Neural cell (in vitro differentiated cells): ENCODE measurements around the gene PMEPA1. TPM values are rescaled to one million over a fixed set of nuclear protein-coding genes. Genes with fewer than 3 reads are reported as not detected.

Experiments used
- H2AFZ ChIP-seq: fragments of 200-600, 300-800 bp; sonication (generic), shearing (Covaris generic); 2 replicates; pipeline ENCODE4 v1.6.0; 2014; ENCODE audit warnings: low read depth, mild to moderate bottlenecking, antibody characterized with exemption, low read length, moderate library complexity
- H3F3A ChIP-seq: fragments of 200-600 bp; shearing (Covaris generic); 2 replicates; pipeline ENCODE4 v1.6.1; 2016; ENCODE audit warnings: mild to moderate bottlenecking, moderate library complexity, mixed read lengths, antibody characterized with exemption, low read length; ENCODE audit not compliant: insufficient read depth, poor library complexity, severe bottlenecking
- H3K27ac ChIP-seq: fragments of 200-600, 300-800 bp; sonication (generic), shearing (Covaris generic); 2 replicates; pipeline ENCODE4 v1.5.1; 2014; ENCODE audit warnings: mild to moderate bottlenecking, low read length, moderate library complexity
- H3K27me3 ChIP-seq: fragments of 300-800, 200-600 bp; sonication (generic), shearing (Covaris generic); 2 replicates; pipeline ENCODE4 v1.6.0; 2014; ENCODE audit warnings: mild to moderate bottlenecking, low read depth, low read length, moderate library complexity; ENCODE audit not compliant: insufficient read depth
- H3K36me3 ChIP-seq: fragments of 300-800, 200-600 bp; sonication (generic), shearing (Covaris generic); 2 replicates; pipeline ENCODE4 v1.5.1; 2014; ENCODE audit warnings: mild to moderate bottlenecking, antibody characterized with exemption, low read length, moderate library complexity; ENCODE audit not compliant: insufficient read depth
- H3K4me2 ChIP-seq: fragments of 300-800, 200-600 bp; sonication (generic), shearing (Covaris generic); 2 replicates; pipeline ENCODE4 v1.6.0; 2014; ENCODE audit warnings: mild to moderate bottlenecking, low read length
- H3K4me3 ChIP-seq: fragments of 300-800, 200-600 bp; sonication (generic), shearing (Covaris generic); 2 replicates; pipeline ENCODE4 v1.5.1; 2014; ENCODE audit warnings: mild to moderate bottlenecking, low read length, moderate library complexity
- H3K79me2 ChIP-seq: fragments of 200-600 bp; shearing (Covaris generic); replicated peaks from 2 replicates; pipeline ENCODE4 v1.6.0; 2014; ENCODE audit warnings: mild to moderate bottlenecking, low read length, moderate library complexity; ENCODE audit not compliant: insufficient read depth
- H3K9ac ChIP-seq: fragments of 300-800, 200-600 bp; sonication (generic), shearing (Covaris generic); 2 replicates; pipeline ENCODE4 v1.6.1; 2016; ENCODE audit warnings: mild to moderate bottlenecking, low read length, mixed read lengths
- H3K9me2 ChIP-seq: fragments of 200-600 bp; shearing (Covaris generic); 2 replicates; pipeline ENCODE4 v1.6.1; 2016; ENCODE audit warnings: mild to moderate bottlenecking, low read length, mixed read lengths; ENCODE audit not compliant: insufficient read depth
- H3K9me3 ChIP-seq: fragments of 200-600, 300-800 bp; sonication (generic), shearing (Covaris generic); 2 replicates; pipeline ENCODE4 v1.6.1; 2016; ENCODE audit warnings: mild to moderate bottlenecking, mixed run types, low read length, moderate library complexity, mixed read lengths
- H4K20me1 ChIP-seq: fragments of 200-600 bp; shearing (Covaris generic); 2 replicates; pipeline ENCODE4 v1.6.1; 2016; ENCODE audit warnings: mild to moderate bottlenecking, mixed run types; ENCODE audit not compliant: insufficient read depth
- EP300 ChIP-seq: fragments of 450-650 bp; conservative IDR thresholded peaks from 2 replicates; pipeline ENCODE4 v1.6.1; 2014; ENCODE audit warnings: antibody characterized with exemption, mild to moderate bottlenecking, moderate library complexity; ENCODE audit not compliant: poor library complexity, severe bottlenecking
- EZH2 ChIP-seq: fragments of 200-600, 300-800 bp; shearing (Covaris generic), sonication (generic); IDR thresholded peaks from 2 replicates; pipeline ENCODE4 v1.6.1; 2014; ENCODE audit warnings: antibody characterized with exemption, low read length, borderline replicate concordance, mild to moderate bottlenecking; ENCODE audit not compliant: insufficient read depth, poor library complexity, severe bottlenecking
- MXI1 ChIP-seq: fragments of 450-650 bp; conservative IDR thresholded peaks from 2 replicates; pipeline ENCODE4 v1.6.1; 2014; ENCODE audit warnings: antibody characterized with exemption, mild to moderate bottlenecking; ENCODE audit not compliant: poor library complexity, severe bottlenecking
- POLR2AphosphoS5 ChIP-seq: IDR thresholded peaks from 2 replicates; pipeline ENCODE4 v1.6.1; 2012
- RAD21 ChIP-seq: fragments of 450-650 bp; conservative IDR thresholded peaks from 2 replicates; pipeline ENCODE4 v1.6.1; 2014; ENCODE audit warnings: antibody characterized with exemption, mild to moderate bottlenecking, moderate library complexity
- SMC3 ChIP-seq: fragments of 450-650 bp; conservative IDR thresholded peaks from 2 replicates; pipeline ENCODE4 v1.6.1; 2014; ENCODE audit warnings: antibody characterized with exemption, mild to moderate bottlenecking, moderate library complexity; ENCODE audit not compliant: poor library complexity
- TAF1 ChIP-seq: IDR thresholded peaks from 2 replicates; pipeline ENCODE4 v1.6.1; 2012; ENCODE audit warnings: low read depth
- polyA plus RNA-seq: library from polyadenylated mRNA; depleted of rRNA; stranded (reverse); fragments of >200 nt; gene quantifications from 2 replicates; pipeline ENCODE4 v1.2.3, GENCODE V29; 2014
- TF ChIP-seq, protein P1 (sequence below): fragments of 450-650 bp; IDR thresholded peaks from 2 replicates; pipeline ENCODE4 v1.5.1; 2014; ENCODE audit warnings: antibody characterized with exemption, mild to moderate bottlenecking, moderate library complexity; ENCODE audit not compliant: poor library complexity, severe bottlenecking
- TF ChIP-seq, protein P2 (sequence below): IDR thresholded peaks from 2 replicates; pipeline ENCODE4 v1.6.1; 2012; ENCODE audit warnings: borderline replicate concordance

Gene PMEPA1
- polyA plus RNA-seq, 1 donor from 2014 or later = 5.0 TPM

DNA sequence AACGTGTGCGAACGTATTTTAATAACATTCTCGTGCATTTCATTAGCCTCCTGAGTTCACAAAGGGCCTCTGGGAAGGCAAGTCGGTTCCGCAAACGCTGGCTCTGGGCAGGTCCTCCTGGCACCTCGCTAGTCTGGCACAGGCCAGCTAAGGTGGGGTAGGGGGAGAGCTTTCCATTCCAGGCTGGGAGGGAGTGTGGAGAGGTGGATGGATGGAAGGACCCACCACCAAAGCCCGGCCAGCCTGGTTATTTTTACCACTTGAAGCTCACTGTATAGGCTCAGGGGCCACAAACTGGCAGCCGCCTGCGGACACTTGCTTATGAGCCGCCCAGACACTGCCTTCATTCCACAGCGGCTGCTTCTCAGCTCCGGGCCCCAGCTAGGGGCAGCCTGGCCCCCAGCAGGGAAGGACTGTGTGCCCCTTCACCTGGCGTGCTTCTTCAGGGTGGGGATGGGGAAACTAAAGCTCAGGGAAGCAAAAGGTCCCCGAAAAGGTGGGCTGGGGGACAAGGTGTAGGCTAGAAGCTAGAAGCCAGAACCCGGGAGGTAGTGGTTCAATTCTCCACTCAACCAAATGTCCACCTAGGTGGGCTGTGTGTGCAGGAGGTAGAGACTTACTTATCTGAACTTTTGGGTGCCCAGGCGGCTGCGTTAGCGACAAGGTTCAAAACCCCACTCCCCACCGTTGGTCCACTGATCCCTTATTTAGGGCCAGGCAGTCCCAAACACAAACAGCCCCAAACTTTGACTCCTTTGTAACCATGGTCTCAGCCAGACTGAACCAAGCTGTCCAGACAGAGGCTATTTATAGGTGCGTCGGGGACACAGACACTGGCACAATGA is 1.7 kb downstream of the PMEPA1 start:
- no peak overlapping the region for H3K27ac ChIP-seq

DNA sequence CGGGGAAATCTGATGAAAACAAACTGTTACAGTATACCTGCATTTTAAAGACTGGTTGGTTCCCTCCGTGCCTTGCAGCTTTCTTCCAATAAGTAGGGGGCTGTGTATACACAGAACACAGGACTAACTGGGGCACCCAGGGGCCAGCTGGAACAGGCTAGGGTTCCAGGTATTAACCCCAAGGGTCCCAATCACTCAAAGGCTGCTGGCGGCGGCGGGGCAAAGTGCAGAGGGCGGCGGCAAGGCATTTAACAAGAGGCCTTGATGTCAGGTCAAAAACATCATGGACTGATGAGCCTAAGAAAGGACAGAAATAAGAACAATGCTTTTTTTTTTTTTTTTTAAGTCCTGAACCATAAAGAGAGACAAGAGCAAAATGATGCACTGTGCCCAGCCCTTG is 2.5 kb downstream of the PMEPA1 start:
- H3K27ac ChIP-seq = no peak overlapping the region
- H3K4me3 ChIP-seq = peak overlapping the region; percentile 73
- H2AFZ ChIP-seq = no peak overlapping the region
- H3K9me3 ChIP-seq = no peaks in the 10 kb centered on the region
- no peak overlapping the region for H3K4me2 ChIP-seq
- TF ChIP-seq TAF1 (no peak), SMC3 (no peak), EP300 (no peak), MXI1 (no peak), POLR2AphosphoS5 (no peak), EZH2 (no peak), RAD21 (no peak)
- TF ChIP-seq, protein P1, sequence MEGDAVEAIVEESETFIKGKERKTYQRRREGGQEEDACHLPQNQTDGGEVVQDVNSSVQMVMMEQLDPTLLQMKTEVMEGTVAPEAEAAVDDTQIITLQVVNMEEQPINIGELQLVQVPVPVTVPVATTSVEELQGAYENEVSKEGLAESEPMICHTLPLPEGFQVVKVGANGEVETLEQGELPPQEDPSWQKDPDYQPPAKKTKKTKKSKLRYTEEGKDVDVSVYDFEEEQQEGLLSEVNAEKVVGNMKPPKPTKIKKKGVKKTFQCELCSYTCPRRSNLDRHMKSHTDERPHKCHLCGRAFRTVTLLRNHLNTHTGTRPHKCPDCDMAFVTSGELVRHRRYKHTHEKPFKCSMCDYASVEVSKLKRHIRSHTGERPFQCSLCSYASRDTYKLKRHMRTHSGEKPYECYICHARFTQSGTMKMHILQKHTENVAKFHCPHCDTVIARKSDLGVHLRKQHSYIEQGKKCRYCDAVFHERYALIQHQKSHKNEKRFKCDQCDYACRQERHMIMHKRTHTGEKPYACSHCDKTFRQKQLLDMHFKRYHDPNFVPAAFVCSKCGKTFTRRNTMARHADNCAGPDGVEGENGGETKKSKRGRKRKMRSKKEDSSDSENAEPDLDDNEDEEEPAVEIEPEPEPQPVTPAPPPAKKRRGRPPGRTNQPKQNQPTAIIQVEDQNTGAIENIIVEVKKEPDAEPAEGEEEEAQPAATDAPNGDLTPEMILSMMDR = no peak
- TF ChIP-seq, protein P2, sequence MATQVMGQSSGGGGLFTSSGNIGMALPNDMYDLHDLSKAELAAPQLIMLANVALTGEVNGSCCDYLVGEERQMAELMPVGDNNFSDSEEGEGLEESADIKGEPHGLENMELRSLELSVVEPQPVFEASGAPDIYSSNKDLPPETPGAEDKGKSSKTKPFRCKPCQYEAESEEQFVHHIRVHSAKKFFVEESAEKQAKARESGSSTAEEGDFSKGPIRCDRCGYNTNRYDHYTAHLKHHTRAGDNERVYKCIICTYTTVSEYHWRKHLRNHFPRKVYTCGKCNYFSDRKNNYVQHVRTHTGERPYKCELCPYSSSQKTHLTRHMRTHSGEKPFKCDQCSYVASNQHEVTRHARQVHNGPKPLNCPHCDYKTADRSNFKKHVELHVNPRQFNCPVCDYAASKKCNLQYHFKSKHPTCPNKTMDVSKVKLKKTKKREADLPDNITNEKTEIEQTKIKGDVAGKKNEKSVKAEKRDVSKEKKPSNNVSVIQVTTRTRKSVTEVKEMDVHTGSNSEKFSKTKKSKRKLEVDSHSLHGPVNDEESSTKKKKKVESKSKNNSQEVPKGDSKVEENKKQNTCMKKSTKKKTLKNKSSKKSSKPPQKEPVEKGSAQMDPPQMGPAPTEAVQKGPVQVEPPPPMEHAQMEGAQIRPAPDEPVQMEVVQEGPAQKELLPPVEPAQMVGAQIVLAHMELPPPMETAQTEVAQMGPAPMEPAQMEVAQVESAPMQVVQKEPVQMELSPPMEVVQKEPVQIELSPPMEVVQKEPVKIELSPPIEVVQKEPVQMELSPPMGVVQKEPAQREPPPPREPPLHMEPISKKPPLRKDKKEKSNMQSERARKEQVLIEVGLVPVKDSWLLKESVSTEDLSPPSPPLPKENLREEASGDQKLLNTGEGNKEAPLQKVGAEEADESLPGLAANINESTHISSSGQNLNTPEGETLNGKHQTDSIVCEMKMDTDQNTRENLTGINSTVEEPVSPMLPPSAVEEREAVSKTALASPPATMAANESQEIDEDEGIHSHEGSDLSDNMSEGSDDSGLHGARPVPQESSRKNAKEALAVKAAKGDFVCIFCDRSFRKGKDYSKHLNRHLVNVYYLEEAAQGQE = no peak
- H3K27me3 ChIP-seq = no peaks in the 10 kb centered on the region
- no peak overlapping the region for H3K9ac ChIP-seq
- no peaks in the 10 kb centered on the region for H3F3A ChIP-seq
- no peaks in the 10 kb centered on the region for H4K20me1 ChIP-seq
- H3K79me2 ChIP-seq = peaks cover 44% of the 10 kb centered on the region
- no peaks in the 10 kb centered on the region for H3K36me3 ChIP-seq
- H3K9me2 ChIP-seq = no peaks in the 10 kb centered on the region

More for the DNA sequence above, 1.7 kb downstream of the PMEPA1 start:
- TF ChIP-seq, protein P2 = no peak
- TF ChIP-seq SMC3 (no peak), EP300 (no peak), POLR2AphosphoS5 (no peak), TAF1 (no peak), RAD21 (no peak), EZH2 (no peak), MXI1 (no peak)
- TF ChIP-seq, protein P1 = no peak
- Histone ChIP-seq H3K9me2 (no peaks in the 10 kb centered on the region), H4K20me1 (no peaks in the 10 kb centered on the region), H3K79me2 (peaks cover 43% of the 10 kb centered on the region), H3K4me3 (peak overlapping the region; percentile 73), H3K4me2 (peak overlapping the region; percentile 48), H3K36me3 (no peaks in the 10 kb centered on the region), H3F3A (no peaks in the 10 kb centered on the region), H2AFZ (no peak overlapping the region), H3K27me3 (no peaks in the 10 kb centered on the region), H3K9ac (peak overlapping the region; percentile 70), H3K9me3 (no peaks in the 10 kb centered on the region)
